GM18505 (cell line): ENCODE measurements around the gene APBB2.
"Not testable (repeated sequence)": the region's sequence is repeated elsewhere in the genome, so short reads cannot be mapped to it uniquely, and the experiment has no call there.

Experiments used
- ATAC-seq: cut with Tn5 transposase; IDR thresholded peaks from one replicate; pipeline ENCODE4 v1.9.1; 2021; ENCODE audit not compliant: unreplicated experiment
- POLR2A ChIP-seq: IDR thresholded peaks from 4 replicates; pipeline ENCODE4 v1.6.1; 2011; ENCODE audit warnings: borderline replicate concordance; ENCODE audit not compliant: insufficient read depth, insufficient read length; ENCODE audit errors: extremely low read depth

The APBB2 gene

GRCh38 chr4:41069838-41070237 is 144.5 kb downstream of the APBB2 start:
- ATAC-seq, result no peak
- TF ChIP-seq POLR2A, result no peak

- no peak for ATAC-seq
- no peak for TF ChIP-seq POLR2A
Observed at GRCh38 chr4:41069257-41069656, 145.1 kb downstream of the APBB2 start.

- no peak for TF ChIP-seq POLR2A
- no peak for ATAC-seq
Observed at GRCh38 chr4:41067369-41067768, 147.0 kb downstream of the APBB2 start.

- TF ChIP-seq POLR2A, result no peak
- ATAC-seq, result no peak
Observed at GRCh38 chr4:41066049-41066448, 148.3 kb downstream of the APBB2 start.

GRCh38 chr4:41065434-41066006 is 148.8 kb downstream of the APBB2 start:
- no peak for TF ChIP-seq POLR2A
- ATAC-seq, result no peak

- no peak for TF ChIP-seq POLR2A
- ATAC-seq, result no peak
Observed at GRCh38 chr4:41064953-41065352, 149.4 kb downstream of the APBB2 start.

- ATAC-seq, result no peak
- no peak for TF ChIP-seq POLR2A
Observed at GRCh38 chr4:41061482-41062185, 152.7 kb downstream of the APBB2 start.

- no peak for ATAC-seq
- TF ChIP-seq POLR2A, result no peak
Observed at GRCh38 chr4:41060352-41061334, 153.7 kb downstream of the APBB2 start.

GRCh38 chr4:41059411-41059810 is 154.9 kb downstream of the APBB2 start:
- not testable (repeated sequence) for ATAC-seq

GRCh38 chr4:41058426-41058825 is 155.9 kb downstream of the APBB2 start:
- no peak for TF ChIP-seq POLR2A
- ATAC-seq, result no peak

- no peak for ATAC-seq
- TF ChIP-seq POLR2A, result no peak
Observed at GRCh38 chr4:41057467-41057866, 156.9 kb downstream of the APBB2 start.

GRCh38 chr4:41052287-41052686 is 162.1 kb downstream of the APBB2 start:
- ATAC-seq, result no peak
- no peak for TF ChIP-seq POLR2A

- TF ChIP-seq POLR2A, result no peak
- no peak for ATAC-seq
Observed at GRCh38 chr4:41050880-41051775, 163.2 kb downstream of the APBB2 start.
